ENCODE measurements around the gene DDI2. TPM values are rescaled to one million over a fixed set of nuclear protein-coding genes. Genes with fewer than 3 reads are reported as not detected.
A peak's percentile ranks its signal among the peaks of the same experiment; 100 is the strongest.

The DDI2 gene
- total and polyA plus RNA-seq, 9 of the 15 experiments (the other 6 are each of a cell fraction or from before 2014, with no cell fraction given) = 6.5 to 48.4 (median 21.2) TPM

DNA sequence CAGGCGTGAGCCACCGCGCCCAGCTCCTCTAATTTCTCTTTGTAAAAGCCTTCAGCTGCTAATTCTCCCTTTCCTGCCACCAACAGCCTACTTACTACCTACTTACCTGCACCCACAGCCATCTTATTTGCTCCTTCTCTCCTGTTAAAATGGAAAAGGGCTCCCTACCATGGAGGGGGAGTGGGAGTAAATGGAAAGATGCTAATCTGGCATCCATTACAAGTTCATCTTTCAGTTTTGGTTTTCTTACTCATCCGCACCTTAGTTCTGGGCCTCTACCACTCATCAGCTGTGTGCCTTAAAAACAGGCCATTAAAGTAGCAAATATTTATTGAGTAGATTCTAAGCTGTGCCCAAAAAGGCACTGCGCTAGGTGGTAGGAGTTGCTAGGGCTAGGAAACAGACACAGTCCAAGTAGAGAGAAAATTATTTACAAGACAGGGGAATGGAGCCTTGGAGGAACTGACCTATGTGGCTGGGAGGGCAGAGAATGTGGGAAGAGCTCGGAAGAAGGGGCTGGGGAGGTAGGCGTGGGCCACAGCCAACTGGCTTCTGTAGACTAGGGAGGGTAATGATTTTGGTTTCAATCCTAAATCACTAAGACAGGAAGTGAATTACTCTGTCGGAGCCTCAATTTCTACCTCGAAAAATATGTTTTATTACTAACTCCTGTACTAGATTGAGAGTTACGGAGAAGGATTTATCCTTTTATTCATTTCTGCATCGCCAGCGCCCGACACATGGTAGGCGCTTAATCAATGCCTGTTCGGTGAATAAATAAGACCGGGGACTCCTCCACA is 685 bp upstream of the DDI2 start:
- FAIRE-seq (no peak), DNase-seq (ENCODE audit: extremely low read depth in 1 of 4, low spot score in 3 of 4) (no peak)
- TF ChIP-seq CREB1 (IDR thresholded peaks at IDR 0.05) (no peak), CREB1 (CRISPR knock-in tag; IDR thresholded peaks at IDR 0.05) (no peak), ZBTB40 (IDR thresholded peaks at IDR 0.05) (peak; percentile 53; the same call in 1 of the 2 replicates), ZBTB40 (CRISPR knock-in tag; IDR thresholded peaks at IDR 0.05) (no peak)
- TF ChIP-seq, protein P1, sequence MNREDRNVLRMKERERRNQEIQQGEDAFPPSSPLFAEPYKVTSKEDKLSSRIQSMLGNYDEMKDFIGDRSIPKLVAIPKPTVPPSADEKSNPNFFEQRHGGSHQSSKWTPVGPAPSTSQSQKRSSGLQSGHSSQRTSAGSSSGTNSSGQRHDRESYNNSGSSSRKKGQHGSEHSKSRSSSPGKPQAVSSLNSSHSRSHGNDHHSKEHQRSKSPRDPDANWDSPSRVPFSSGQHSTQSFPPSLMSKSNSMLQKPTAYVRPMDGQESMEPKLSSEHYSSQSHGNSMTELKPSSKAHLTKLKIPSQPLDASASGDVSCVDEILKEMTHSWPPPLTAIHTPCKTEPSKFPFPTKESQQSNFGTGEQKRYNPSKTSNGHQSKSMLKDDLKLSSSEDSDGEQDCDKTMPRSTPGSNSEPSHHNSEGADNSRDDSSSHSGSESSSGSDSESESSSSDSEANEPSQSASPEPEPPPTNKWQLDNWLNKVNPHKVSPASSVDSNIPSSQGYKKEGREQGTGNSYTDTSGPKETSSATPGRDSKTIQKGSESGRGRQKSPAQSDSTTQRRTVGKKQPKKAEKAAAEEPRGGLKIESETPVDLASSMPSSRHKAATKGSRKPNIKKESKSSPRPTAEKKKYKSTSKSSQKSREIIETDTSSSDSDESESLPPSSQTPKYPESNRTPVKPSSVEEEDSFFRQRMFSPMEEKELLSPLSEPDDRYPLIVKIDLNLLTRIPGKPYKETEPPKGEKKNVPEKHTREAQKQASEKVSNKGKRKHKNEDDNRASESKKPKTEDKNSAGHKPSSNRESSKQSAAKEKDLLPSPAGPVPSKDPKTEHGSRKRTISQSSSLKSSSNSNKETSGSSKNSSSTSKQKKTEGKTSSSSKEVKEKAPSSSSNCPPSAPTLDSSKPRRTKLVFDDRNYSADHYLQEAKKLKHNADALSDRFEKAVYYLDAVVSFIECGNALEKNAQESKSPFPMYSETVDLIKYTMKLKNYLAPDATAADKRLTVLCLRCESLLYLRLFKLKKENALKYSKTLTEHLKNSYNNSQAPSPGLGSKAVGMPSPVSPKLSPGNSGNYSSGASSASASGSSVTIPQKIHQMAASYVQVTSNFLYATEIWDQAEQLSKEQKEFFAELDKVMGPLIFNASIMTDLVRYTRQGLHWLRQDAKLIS (CRISPR knock-in tag; IDR thresholded peaks at IDR 0.05) = peak; percentile 18; the same call in 1 of the 2 replicates

More for the DNA sequence above, 685 bp upstream of the DDI2 start:
- no peaks in the 10 kb centered on the region for H3K9me3 ChIP-seq (replicated peaks; ENCODE audit: control insufficient read depth, insufficient read depth, low read depth, low read length)
- ChIA-PET POLR2A (interaction anchor here (1.5 kb wide), 1 partner anchor 11 kb away, joined by 6 read pairs; no protein-coding TSS in a partner anchor), CTCF (ENCODE audit: low intra/inter-chr PET ratio) (interaction anchor here (0.7 kb wide), 1 partner anchor 27 kb away, joined by 4 read pairs; no protein-coding TSS in a partner anchor)
- WGBS (ENCODE audit: insufficient coverage, low coverage, missing lambda C conversion rate) = 32% methylated on average over 16 of the region's 16 CpGs
- intact Hi-C loops (cut with micrococcal nuclease) = loop anchor here (2.0 kb wide), 1 partner anchor 90 kb away; the partner anchor contains the start of gene DNAJC16
- H3K9ac ChIP-seq (ENCODE audit: insufficient read depth in 1 of 2, low read depth in 2 of 2, low read length in 2 of 2) = peak overlapping the region in 1 of 2 experiments; percentile 40; a peak in 3 of 4 replicates
- ATAC-seq = no peak
- in situ Hi-C loops (cut with MboI) = no loop called here
- H3K4me1 ChIP-seq (replicated peaks in 1 of 2; ENCODE audit: control insufficient read depth in 2 of 2, insufficient read depth in 2 of 2, low read length in 2 of 2) = peaks cover 16 to 23% of the 10 kb centered on the region in 2 experiments; a peak in 4 of 5 replicates
- peak overlapping the region; percentile 78 for H3K4me2 ChIP-seq (ENCODE audit: insufficient read depth, low read length)
- H3K27ac ChIP-seq (ENCODE audit: extremely low read depth, low read depth, low read length) = peak overlapping the region; percentile 38; the same call in 1 of the 3 replicates
- peak overlapping the region; percentile 94 for H3K4me3 ChIP-seq
- no peaks in the 10 kb centered on the region for H3K9me1 ChIP-seq (ENCODE audit: control insufficient read depth, insufficient read depth, low read length)
- H3K79me2 ChIP-seq (ENCODE audit: control insufficient read depth, insufficient read depth, low read length) = peaks cover 43% of the 10 kb centered on the region
- peak overlapping the region; percentile 90 for H2AFZ ChIP-seq (ENCODE audit: low read depth, low read length)
- no peaks in the 10 kb centered on the region for H3K27me3 ChIP-seq (ENCODE audit: control insufficient read depth in 2 of 2, insufficient read depth in 2 of 2, low read length in 2 of 2)
- H3K36me3 ChIP-seq (ENCODE audit: control insufficient read depth, insufficient read depth, low read length) = peaks cover 19% of the 10 kb centered on the region
- no TSS peak for BruUV-seq (replicated peaks)
- peaks cover 5% of the 10 kb centered on the region; the same call in 1 of the 2 replicates for H4K20me1 ChIP-seq (replicated peaks; ENCODE audit: control insufficient read depth, insufficient read depth, low read length)
